ENCODE measurements around the gene GNPTAB. TPM values are rescaled to one million over a fixed set of nuclear protein-coding genes. Genes with fewer than 3 reads are reported as not detected.

GNPTAB gene
- total and polyA plus RNA-seq, 2 donors (not counting 1 experiment from before 2014, with no cell fraction given): 10.4 to 79.4 TPM

DNA sequence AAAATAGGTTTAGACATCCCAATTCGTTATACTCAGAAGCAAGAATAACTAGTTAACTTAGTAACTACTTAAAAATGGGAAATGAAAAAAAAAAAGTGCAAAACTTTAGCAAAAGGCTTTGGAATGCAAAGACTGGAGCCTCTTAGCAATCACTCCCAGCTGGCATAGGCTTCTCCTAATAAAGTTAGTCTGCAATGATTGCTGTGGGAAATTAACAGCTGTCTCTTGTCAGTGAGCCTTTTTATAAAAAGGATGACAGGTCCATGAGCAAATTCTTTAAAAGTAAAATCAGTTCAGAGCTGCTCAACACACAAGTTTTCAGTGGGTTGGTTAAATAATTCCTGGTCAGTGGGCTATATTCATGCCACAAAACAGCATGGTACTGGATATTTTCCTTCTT lies 84.1 kb downstream of the GNPTAB start:
- H3K9me3 ChIP-seq (ENCODE audit: control extremely low read depth in 1 of 3, control insufficient read depth in 2 of 3, insufficient read depth in 1 of 3, low read length in 2 of 3): no peaks in the 10 kb centered on the region
- no peak overlapping the region for H3K9ac ChIP-seq (ENCODE audit: low read length)
- no CpG with 5 or more reads among the region's 1 CpG for WGBS (ENCODE audit: insufficient coverage)
- peaks cover 17 to 24% of the 10 kb centered on the region in 2 experiments for H3K36me3 ChIP-seq (replicated peaks in 1 of 2; ENCODE audit: control extremely low read depth in 1 of 2, control insufficient read depth in 1 of 2, extremely low read depth in 1 of 2, insufficient read depth in 2 of 2, low read length in 1 of 2)
- ATAC-seq (ENCODE audit: low read depth): no peak
- no peaks in the 10 kb centered on the region for H3K27me3 ChIP-seq (replicated peaks in 1 of 4; ENCODE audit: control extremely low read depth in 1 of 4, control insufficient read depth in 3 of 4, insufficient read depth in 4 of 4, low read length in 3 of 4)
- no peak overlapping the region for H3K4me2 ChIP-seq (replicated peaks; ENCODE audit: low read depth, low read length, poor library complexity, severe bottlenecking)
- peaks cover 45 to 50% of the 10 kb centered on the region in 2 donors for H3K4me1 ChIP-seq (ENCODE audit: control insufficient read depth in 2 of 2, insufficient read depth in 2 of 2, low read length in 2 of 2)
- Mint-ChIP-seq H3K4me1 (peaks cover 72% of the 10 kb centered on the region), H3K4me3 (no peak overlapping the region), H3K27me3 (no peaks in the 10 kb centered on the region), H3K9me3 (ENCODE audit: insufficient read depth) (no peaks in the 10 kb centered on the region), H3K27ac (peak overlapping the region; percentile 74)
- no peaks in the 10 kb centered on the region for H3K79me2 ChIP-seq (ENCODE audit: control insufficient read depth, insufficient read depth, low read length)
- ChIA-PET CTCF (interaction anchor here (0.7 to 4.5 kb wide), 9 partner anchors 10 to 961 kb away, joined by 3 to 30 read pairs (median 4); partner anchors contain the start of gene GNPTAB), POLR2A (no interaction called here)
- no peaks in the 10 kb centered on the region for H4K20me1 ChIP-seq (ENCODE audit: control insufficient read depth, insufficient read depth, low read length, poor library complexity, severe bottlenecking)
- DNase-seq: no peak
- H3K27ac ChIP-seq (ENCODE audit: low read length in 2 of 2): no peak overlapping the region
- no peak for TF ChIP-seq EZH2 (IDR thresholded peaks at IDR 0.05; ENCODE audit: borderline replicate concordance, insufficient read depth, low read depth, low read length, poor library complexity, severe bottlenecking)
- TF ChIP-seq, protein P1, sequence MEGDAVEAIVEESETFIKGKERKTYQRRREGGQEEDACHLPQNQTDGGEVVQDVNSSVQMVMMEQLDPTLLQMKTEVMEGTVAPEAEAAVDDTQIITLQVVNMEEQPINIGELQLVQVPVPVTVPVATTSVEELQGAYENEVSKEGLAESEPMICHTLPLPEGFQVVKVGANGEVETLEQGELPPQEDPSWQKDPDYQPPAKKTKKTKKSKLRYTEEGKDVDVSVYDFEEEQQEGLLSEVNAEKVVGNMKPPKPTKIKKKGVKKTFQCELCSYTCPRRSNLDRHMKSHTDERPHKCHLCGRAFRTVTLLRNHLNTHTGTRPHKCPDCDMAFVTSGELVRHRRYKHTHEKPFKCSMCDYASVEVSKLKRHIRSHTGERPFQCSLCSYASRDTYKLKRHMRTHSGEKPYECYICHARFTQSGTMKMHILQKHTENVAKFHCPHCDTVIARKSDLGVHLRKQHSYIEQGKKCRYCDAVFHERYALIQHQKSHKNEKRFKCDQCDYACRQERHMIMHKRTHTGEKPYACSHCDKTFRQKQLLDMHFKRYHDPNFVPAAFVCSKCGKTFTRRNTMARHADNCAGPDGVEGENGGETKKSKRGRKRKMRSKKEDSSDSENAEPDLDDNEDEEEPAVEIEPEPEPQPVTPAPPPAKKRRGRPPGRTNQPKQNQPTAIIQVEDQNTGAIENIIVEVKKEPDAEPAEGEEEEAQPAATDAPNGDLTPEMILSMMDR (IDR thresholded peaks at IDR 0.05): no peak
- no peak overlapping the region for H2AFZ ChIP-seq (ENCODE audit: insufficient read depth, low read depth, low read length, poor library complexity, severe bottlenecking)
- H3K4me3 ChIP-seq (ENCODE audit: control extremely low read depth in 1 of 5, extremely low read depth in 1 of 5, insufficient read depth in 1 of 5, low read depth in 2 of 5, low read length in 4 of 5): no peak overlapping the region
- intact Hi-C loops (cut with micrococcal nuclease): loop anchor here (10.0 kb wide), 1 partner anchor 1698 kb away; no protein-coding TSS in a partner anchor

DNA sequence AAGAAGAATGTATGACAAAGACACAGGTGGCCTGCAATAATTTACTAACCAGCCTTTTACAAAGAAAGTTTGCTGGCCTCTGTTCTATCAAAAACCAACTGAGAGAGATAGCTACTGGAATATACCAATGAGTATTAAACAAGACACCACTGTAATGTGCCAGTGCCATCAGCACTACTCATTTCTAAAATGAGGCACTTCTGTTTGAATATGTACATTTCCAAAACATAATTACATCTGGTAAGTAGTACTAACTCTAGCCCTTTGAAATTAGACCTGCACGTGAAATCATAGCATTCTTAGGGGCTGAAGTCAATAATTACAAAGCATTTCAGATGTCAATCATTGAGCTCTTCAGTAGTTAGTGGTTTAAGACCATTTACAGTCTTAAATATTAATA lies 84.6 kb downstream of the GNPTAB start:
- Histone ChIP-seq H3K9me3 (ENCODE audit: control extremely low read depth in 1 of 3, control insufficient read depth in 2 of 3, insufficient read depth in 1 of 3, low read length in 2 of 3) (no peaks in the 10 kb centered on the region), H3K27ac (ENCODE audit: low read length in 2 of 2) (peak overlapping the region in 1 of 2 donors; percentile 4), H3K4me3 (ENCODE audit: control extremely low read depth in 1 of 5, extremely low read depth in 1 of 5, insufficient read depth in 1 of 5, low read depth in 2 of 5, low read length in 4 of 5) (no peak overlapping the region), H3K9ac (ENCODE audit: low read length) (no peak overlapping the region), H3K27me3 (replicated peaks in 1 of 4; ENCODE audit: control extremely low read depth in 1 of 4, control insufficient read depth in 3 of 4, insufficient read depth in 4 of 4, low read length in 3 of 4) (no peaks in the 10 kb centered on the region), H3K79me2 (ENCODE audit: control insufficient read depth, insufficient read depth, low read length) (no peaks in the 10 kb centered on the region), H4K20me1 (ENCODE audit: control insufficient read depth, insufficient read depth, low read length, poor library complexity, severe bottlenecking) (no peaks in the 10 kb centered on the region), H3K4me2 (replicated peaks; ENCODE audit: low read depth, low read length, poor library complexity, severe bottlenecking) (no peak overlapping the region), H2AFZ (ENCODE audit: insufficient read depth, low read depth, low read length, poor library complexity, severe bottlenecking) (no peak overlapping the region), H3K4me1 (ENCODE audit: control insufficient read depth in 2 of 2, insufficient read depth in 2 of 2, low read length in 2 of 2) (peaks cover 45 to 50% of the 10 kb centered on the region in 2 donors), H3K36me3 (replicated peaks in 1 of 2; ENCODE audit: control extremely low read depth in 1 of 2, control insufficient read depth in 1 of 2, extremely low read depth in 1 of 2, insufficient read depth in 2 of 2, low read length in 1 of 2) (peaks cover 15 to 19% of the 10 kb centered on the region in 2 experiments)
- no peak for DNase-seq
- ATAC-seq (ENCODE audit: low read depth): no peak
- peak overlapping the region; percentile 99 for H3K27ac Mint-ChIP-seq
- no CpG with 5 or more reads among the region's 1 CpG for WGBS (ENCODE audit: insufficient coverage)
- H3K9me3 Mint-ChIP-seq (ENCODE audit: insufficient read depth): no peaks in the 10 kb centered on the region
- no peak overlapping the region for H3K4me3 Mint-ChIP-seq
- H3K27me3 Mint-ChIP-seq: no peaks in the 10 kb centered on the region
- TF ChIP-seq, protein P1 (IDR thresholded peaks at IDR 0.05): no peak
- no peak for TF ChIP-seq EZH2 (IDR thresholded peaks at IDR 0.05; ENCODE audit: borderline replicate concordance, insufficient read depth, low read depth, low read length, poor library complexity, severe bottlenecking)
- intact Hi-C loops (cut with micrococcal nuclease): loop anchor here (10.0 kb wide), 1 partner anchor 1699 kb away; no protein-coding TSS in a partner anchor
- ChIA-PET CTCF (interaction anchor here (1.1 to 4.5 kb wide), 8 partner anchors 10 to 94 kb away, joined by 3 to 30 read pairs (median 5); partner anchors contain the start of gene GNPTAB), POLR2A (no interaction called here)
- H3K4me1 Mint-ChIP-seq: peaks cover 77% of the 10 kb centered on the region
